GM12865 (cell line): ENCODE data around the gene NEGR1.

Experiments used
- DNase-seq: peaks from one replicate; pipeline ENCODE4 v3.0.0; 2010; ENCODE audit warnings: low read depth
- H3K4me3 ChIP-seq: 2 replicates; pipeline ENCODE4 v1.5.1; 2011; ENCODE audit warnings: mild to moderate bottlenecking, low read depth, low read length, control low read depth
- TF ChIP-seq, protein P1 (sequence below): IDR thresholded peaks from 2 replicates; pipeline ENCODE4 v1.5.1; 2011; ENCODE audit warnings: low read length, control low read depth, low read depth, inconsistent platforms; ENCODE audit not compliant: insufficient read depth; ENCODE audit errors: missing control alignments

NEGR1 gene

DNA sequence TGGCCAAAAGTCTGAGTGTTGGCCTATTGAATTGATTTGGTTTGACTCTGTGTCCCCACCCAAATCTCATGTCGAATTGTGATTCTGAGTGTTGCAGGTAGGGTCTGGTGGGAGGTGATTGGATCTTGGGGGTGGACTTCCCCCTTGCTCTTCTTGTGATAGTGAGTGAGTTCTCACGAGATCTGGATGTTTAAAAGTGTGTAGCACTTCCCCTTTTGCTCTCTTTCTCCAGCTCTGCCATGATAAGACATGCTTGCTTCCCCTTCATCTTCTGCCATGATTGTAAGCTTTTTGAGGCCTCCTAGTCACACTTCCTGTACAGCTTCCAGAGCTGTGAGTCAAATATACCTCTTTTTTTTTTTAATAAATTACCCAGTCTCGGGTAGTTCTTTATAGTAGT lies 904.5 kb downstream of the NEGR1 start:
- no peak overlapping the region for H3K4me3 ChIP-seq
- TF ChIP-seq, protein P1, sequence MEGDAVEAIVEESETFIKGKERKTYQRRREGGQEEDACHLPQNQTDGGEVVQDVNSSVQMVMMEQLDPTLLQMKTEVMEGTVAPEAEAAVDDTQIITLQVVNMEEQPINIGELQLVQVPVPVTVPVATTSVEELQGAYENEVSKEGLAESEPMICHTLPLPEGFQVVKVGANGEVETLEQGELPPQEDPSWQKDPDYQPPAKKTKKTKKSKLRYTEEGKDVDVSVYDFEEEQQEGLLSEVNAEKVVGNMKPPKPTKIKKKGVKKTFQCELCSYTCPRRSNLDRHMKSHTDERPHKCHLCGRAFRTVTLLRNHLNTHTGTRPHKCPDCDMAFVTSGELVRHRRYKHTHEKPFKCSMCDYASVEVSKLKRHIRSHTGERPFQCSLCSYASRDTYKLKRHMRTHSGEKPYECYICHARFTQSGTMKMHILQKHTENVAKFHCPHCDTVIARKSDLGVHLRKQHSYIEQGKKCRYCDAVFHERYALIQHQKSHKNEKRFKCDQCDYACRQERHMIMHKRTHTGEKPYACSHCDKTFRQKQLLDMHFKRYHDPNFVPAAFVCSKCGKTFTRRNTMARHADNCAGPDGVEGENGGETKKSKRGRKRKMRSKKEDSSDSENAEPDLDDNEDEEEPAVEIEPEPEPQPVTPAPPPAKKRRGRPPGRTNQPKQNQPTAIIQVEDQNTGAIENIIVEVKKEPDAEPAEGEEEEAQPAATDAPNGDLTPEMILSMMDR: no peak
- DNase-seq: no peak

DNA sequence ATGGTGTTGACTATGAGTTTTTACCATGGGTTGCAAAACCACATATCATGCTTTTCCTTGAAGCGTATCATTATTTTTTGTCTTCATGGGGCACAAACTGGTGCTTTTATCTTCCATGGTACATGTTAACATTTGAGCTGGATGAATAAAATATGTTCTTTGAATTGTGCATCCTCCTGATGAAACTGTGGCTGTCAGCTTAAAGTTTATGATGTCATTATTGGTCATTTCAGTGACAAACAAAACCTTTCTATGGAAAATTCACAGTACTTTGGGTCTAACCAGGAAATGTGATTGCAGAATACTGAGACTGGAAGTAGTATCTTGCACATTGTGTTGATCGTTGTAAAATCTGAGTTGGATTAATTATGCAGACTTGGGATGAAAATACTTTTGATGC lies 909.8 kb downstream of the NEGR1 start:
- no peak for DNase-seq
- TF ChIP-seq, protein P1: no peak
- H3K4me3 ChIP-seq: no peak overlapping the region

DNA sequence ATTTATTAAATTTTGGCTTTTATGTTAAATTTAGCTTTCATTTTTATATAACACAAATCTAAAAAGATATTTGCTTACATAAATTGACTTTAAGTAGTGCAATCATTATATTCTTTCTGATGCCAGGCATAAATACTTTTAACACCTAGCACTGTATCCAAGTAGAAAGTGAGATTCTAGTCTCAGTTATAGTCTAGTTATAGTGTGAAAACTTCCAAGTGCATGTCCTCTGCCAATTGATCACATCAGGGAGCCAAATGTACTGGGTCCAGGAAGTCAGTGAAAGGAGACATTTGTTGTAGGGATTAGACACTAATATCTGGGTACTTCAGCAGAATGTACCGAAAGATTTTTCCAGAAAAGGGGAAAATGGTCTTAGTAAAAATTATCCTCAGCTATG lies 910.8 kb downstream of the NEGR1 start:
- TF ChIP-seq, protein P1: no peak
- H3K4me3 ChIP-seq: no peak overlapping the region
- DNase-seq: no peak

DNA sequence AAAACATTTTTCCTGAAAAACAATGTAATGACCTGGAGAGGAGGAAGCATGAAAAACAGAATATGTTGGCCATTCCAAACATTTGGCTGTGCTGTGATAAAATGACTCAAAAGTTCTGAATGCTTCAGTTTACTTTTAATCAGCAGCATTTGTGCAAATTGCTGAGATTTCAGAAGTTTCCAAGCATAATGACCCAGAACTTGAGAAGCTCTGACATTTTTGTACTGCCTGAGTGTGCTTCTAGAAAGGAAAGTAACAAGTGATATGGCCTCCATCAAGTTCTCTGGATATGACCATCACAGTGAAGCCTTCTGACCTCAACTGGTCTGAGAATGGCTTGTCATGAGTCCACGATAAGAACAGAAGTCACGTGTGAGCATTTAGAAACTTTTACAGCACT lies 918.1 kb downstream of the NEGR1 start:
- TF ChIP-seq, protein P1: no peak
- DNase-seq: no peak
- H3K4me3 ChIP-seq: no peak overlapping the region

DNA sequence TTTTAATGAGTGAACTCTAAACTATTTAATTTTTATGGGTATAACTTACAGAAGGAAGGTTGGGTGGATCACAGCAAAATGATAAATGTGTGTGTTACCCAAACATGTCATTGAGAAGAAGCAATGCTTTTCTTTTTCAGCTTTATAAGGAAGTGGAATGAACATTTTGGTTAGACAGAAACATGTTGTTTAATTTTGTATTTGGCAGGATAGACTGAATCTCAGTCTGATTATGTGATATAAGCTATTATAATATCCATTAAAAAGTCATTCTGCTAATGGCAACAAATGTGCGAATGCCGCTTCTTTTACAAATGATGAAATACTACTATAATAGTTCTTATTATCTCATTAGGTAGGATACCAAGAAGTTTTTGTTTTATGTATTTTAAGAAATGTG lies 919.6 kb downstream of the NEGR1 start:
- H3K4me3 ChIP-seq: no peak overlapping the region
- TF ChIP-seq, protein P1: no peak
- DNase-seq: no peak

DNA sequence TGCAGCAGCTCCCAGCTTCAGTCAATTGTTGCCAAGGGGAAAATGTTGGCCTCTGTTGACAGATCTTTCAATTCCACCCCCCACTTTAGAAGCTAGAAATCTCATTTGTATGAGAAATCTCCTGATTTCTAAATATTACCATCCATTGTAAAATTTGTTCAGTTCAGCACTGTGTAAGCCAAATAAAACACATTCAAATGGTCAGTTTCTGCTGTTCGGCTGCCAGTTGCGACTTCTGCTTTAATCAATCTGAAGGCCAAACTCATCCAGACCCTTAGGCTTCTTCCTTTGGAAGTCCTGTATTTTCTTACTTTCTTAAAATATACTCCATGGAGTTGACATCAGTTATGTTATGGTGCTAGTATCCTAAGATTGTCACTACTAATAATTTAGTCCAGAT lies 920.3 kb downstream of the NEGR1 start:
- no peak for DNase-seq

DNA sequence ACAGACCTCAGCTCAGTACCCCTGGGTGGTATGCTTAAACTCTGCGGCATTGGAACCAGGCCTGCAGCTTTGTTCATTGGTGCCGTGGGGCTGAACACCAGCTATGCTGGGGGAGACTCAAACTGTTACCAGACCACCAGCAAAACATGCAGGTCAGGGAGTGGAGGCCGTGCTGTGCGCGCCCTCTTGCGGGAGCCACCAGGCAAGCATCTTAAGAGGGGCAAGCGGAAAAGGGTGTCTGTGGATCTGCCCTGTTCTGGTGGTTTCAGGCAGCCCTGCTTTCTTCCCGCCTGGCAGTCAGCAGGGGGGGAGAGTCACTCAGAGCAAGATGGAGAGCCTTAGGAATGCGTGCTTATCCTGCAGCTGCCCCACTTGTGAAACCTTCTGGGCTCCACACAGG lies 924.6 kb downstream of the NEGR1 start:
- no peak overlapping the region for H3K4me3 ChIP-seq
- TF ChIP-seq, protein P1: no peak
- DNase-seq: no peak

More for the DNA sequence above, 920.3 kb downstream of the NEGR1 start:
- H3K4me3 ChIP-seq: no peak overlapping the region
- TF ChIP-seq, protein P1: no peak
